HG02763 (cell line): ENCODE data around the gene FGD6.
"Not testable (repeated sequence)": the region's sequence is repeated elsewhere in the genome, so short reads cannot be mapped to it uniquely, and the experiment has no call there.

Experiments used
- ATAC-seq: cut with Tn5 transposase; IDR thresholded peaks from one replicate; pipeline ENCODE4 v1.9.1; 2021; ENCODE audit warnings: mild to moderate bottlenecking, moderate library complexity; ENCODE audit not compliant: unreplicated experiment

The FGD6 gene

DNA sequence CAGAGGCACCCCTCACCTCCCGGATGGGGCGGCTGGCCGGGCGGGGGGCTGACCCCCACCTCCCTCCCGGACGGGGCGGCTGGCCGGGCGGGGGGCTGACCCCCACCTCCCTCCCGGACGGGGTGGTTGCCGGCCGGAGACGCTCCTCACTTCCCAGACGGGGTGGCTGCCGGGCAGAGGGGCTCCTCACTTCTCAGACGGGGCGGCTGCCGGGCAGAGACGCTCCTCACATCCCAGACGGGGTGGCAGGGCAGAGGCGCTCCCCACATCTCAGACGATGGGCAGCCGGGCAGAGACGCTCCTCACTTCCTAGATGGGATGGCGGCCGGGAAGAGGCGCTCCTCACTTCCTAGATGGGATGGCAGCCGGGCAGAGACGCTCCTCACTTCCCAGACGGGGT, 18.4 kb upstream of the FGD6 start:
- not testable (repeated sequence) for ATAC-seq

DNA sequence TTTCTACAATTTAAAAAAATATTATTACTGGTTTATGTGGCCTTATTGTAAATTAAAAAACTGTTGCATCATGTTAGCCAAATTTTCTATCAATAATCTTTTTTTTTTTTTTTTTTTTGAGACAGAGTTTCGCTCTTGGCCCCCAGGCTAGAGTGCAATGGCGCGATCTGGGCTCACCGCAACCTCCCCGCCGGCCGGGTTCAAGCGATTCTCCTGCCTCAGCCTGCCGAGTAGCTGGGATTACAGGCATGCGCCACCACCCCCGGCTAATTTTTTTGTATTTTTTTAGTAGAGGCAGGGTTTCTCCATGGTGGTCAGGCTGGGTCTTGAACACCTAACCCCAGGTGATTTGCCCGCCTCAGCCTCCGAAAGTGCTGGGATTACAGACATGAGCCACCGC, 16.9 kb upstream of the FGD6 start:
- not testable (repeated sequence) for ATAC-seq

DNA sequence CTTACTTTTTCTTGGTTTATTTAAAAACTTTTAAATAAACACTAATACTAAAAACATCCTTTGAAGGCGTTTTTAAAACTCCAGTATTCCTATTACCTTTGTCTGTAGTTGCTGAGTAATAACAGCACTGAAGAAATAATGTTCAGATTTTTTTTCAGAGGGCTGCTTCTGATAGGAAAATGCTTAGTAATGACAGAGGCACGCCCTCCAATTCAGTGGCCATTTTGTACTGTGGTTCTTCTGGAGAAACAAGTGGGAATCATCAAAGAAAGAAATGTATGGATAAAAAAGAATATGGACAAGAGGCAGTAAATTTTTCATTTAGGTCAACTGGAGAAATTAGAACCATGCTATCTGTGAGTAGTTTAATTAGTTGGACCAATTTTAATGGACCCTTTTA, 13.9 kb upstream of the FGD6 start:
- ATAC-seq = no peak

DNA sequence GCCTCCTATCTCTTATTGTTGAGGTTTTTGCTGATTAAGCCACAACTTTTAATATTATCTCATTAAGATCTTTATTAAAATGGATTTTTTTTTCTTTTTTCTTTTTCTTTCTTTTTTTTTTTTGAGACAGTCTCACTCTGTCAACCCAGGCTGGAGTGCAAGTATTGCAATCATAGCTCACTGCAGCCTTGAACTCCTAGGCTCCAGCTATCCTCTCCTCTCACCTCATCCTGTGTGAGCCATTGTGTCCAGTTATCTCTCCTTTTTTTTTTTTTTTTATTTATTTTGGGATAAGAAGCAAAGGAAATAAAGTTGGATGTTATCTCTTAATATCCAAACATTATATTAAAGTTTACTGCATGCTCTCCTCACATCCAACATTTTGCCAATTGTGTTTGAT, 13.0 kb upstream of the FGD6 start:
- ATAC-seq = no peak

DNA sequence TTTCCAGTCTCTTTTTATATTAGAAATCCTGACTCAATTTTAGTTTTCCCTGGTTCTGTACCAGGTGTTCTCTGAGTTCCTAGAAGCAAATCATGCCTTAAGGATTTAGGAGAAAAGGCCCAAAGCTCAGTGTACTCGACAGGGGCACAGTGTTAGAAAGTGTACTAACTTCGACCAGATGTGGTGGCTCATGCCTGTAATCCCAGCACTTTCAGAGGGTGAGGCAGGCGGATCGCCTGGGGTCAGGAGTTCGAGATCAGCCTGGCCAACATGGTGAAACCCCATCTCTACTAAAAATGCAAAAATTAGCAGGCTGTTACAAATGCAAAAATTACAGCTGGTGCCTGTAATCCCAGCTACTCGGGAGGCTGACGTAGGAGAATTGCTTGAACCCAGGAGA, 12.4 kb upstream of the FGD6 start:
- ATAC-seq = no peak

DNA sequence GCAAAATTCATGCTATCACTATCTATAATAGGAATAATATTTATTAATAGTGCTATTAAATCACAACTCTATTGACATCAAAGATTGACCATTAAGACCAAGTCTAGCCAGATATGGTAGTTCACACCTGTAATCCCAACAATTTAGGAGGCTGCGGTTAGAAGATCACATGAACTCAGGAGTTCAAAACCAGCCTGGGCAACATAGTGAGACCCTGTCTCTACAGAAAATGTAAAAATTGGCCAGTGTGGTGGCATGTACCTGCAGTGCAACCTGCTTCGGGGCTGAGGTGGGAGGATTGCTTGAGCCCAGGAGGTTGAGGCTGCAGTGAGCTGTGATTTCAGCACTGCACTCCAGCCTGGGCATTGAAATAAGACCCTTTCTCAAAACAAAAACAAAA, 11.3 kb upstream of the FGD6 start:
- no peak for ATAC-seq

DNA sequence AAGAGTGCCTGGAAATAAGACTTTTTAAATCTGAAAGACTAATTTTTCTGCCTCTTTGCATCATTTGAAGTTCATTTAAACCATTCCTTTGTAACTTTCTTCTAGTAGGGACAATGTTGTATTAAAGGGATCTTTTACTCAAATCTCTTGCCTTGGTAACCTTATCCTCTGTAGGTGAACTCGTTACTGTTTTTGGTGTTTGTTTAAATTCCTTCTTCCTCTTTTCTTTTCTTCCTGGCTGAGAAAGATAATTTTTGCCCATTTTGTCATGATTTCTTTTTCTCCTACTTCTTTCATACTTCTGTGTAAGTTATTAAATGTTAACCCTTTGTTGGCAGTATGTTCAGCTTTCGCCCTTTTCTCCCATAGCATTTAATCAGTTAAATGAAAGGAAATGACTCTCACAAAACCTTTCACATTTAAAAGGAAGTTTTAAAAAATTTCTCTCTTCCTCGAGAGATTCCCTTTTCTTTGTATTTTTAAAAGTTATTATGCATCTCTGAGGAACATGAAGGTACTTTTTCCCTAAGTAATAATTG, 10.6 kb upstream of the FGD6 start:
- ATAC-seq = no peak

DNA sequence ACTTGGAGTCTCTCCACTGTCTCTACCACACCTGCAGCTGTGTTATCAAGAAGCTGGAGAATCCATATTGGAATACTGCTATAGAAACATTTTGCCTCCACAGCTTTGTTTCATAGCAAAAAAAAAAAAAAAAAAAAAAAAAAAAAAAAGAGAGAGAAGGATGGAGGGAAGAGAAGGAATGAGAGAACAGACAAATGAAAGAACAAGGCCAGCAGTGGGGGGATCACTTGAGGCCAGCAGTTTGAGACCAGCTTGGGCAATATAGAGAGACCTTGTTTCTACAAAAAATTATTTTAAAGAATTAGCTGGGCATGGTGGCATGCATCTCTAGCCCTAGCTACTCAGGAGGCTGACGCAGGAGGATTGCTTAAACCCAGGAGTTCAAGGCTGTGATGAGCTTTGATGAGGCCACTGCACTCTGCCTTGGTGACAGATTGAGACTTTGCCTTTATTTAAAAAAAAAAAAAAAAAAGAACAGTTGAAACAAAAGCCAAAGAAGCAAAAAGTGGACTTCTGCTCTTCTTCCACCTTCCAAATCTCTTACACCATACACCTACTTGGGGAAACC, 8.5 kb upstream of the FGD6 start:
- ATAC-seq = no peak

DNA sequence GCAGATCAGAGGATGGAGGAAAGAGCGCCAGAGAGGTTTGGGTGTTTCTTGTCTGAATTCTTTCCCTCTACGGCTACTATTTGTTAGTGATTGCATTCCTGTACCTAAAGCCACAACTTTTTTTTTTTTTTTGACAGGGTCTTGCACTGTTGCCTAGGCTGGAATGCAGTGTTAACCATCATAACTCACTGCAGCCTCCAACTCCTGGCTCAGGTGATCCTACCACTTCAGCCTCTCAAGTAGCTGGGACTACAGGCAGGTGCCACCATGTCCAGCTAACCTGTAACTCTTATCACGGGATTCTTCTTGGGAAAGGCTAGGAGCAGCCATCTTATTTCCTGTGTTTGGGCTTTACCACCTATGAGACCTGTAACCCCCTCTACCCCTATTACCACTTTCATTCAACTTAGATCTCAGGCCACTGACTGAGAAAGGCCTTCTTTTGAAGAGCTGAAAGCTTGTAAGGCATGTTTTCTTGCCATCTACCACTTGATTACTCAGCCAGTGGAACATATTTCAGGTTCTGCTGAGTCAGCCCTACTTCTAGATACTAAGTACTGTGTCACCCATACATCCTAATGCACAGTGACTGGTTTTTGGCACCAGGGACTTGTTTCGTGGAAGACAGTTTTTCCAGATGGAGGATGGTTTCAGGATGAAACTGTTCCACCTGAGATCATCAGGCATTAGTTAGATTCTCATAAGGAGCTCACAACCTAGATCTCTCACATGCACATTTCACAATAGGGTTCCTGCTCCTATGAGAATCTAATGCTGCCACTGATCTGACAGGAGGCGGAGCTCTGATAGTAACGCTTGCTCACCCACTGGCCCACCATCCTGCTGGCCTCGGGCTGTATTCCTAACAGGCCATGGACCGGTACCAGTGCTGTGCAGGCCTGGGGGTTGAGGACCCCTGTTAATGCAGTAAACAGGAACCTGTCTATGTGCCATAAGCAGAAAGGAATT, 7.2 kb upstream of the FGD6 start:
- no peak for ATAC-seq

DNA sequence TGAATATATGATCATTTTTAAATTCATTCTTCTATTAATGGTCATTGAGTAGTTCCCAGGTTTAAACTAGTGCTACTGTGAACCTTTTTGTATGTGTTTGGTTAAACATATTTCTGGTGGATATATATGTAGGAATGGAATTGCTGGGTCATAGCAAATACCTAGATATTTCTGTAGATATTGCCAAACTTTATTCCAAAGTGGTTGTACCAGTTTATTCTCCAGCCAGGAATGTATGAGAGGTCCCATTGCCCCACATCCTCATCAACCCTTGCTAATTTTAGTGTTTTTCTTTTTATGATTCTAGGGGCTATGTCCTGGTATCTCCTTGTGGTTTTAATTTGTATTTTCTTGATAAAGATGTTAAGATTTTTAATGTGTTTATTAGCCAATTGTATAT, 3.5 kb upstream of the FGD6 start:
- no peak for ATAC-seq

DNA sequence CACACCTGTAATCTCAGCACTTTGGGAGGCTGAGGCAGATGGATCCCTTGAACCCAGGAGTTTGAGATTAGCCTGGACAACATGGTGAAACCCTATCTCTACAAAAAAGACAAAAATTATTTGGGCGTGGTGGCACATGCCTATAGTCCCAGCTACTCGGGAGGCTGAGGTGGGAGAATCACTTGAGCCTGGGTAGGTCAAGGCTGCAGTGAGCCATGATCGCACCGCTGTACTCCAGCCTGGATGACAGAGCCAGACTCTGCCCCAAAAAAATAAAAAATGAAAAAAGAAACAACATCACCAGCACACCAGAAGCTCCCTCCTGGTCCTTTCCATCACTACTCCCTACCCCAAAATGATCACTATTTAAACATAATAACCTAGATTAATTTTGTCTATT, 2.9 kb upstream of the FGD6 start:
- ATAC-seq = no peak

DNA sequence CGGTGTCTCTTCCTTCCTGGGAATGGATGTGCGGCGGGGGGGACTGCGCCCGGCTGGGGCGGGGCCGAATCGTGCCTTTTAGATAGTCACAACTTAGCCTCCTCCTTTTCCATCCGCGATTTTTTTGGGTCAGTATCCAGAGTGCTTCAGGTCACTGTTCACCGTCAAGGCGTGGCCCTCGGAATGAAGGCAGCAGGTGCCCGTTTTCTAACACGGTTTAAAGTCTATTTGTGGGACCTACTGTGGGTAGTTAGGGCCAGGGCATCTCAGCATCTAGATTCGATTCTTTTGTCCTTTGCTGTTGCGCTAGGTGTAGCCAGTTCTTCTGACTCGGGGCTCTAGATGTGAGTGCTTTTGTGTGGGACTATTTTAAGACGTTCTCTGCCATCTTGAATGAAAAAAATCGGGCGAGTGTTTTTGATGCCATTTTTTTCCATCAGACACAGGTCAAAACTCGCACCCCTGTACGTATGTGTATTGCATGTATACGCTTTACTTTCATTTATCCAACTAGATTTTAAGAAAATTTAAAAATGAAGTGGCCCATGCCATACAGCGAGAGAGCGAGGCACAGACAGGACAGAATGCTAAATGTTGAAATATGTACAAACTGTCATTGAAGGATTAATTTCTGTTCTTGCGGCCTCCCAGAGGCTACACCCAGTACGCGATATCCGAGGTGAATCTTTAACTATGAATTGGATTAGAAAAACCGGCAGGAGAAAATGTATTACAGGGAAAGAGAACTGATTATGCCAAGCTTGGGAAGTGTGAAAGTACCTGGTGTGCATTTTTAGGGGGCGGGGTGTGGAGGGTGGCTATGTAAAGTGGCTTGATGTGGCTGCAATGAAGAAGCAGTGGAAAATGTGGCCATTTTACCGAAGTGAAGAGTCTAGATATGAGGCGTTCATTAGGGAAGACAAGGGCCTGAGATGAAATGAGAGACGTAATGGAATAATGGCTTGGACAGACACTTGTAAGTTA, 1.2 kb upstream of the FGD6 start:
- no peak for ATAC-seq

DNA sequence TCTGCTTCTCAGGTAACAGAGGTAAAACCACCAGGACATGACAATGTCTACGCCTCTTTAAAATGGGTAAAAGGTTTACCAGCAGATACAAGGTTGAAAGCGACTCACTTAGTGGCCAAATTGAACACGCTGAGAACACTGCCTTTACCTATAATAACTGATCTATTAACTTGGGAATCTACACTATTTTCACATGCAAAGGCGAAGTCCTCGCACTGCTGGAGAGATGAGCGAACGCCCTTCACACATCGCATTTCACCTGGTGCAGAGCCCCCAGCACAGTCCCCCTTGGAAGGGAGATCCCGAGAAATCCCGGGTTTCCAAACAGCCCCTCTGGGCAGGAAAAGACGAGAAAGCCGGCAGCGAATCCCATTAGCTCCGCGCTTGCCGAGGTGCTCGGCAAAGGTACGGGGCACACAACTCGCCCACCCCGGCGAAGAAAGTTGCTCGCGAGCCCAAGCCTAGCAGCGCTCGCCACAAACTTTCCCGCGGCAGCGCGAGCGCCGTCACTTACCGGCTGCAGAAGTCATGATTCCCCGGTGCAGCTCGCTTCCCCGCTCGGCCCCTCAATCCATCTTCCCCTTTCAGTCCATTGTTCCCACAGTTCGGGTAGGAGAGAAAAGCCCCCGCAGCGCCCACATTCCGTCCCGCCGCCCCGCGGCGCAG, 423 bp downstream of the FGD6 start:
- ATAC-seq = peak; percentile 19

DNA sequence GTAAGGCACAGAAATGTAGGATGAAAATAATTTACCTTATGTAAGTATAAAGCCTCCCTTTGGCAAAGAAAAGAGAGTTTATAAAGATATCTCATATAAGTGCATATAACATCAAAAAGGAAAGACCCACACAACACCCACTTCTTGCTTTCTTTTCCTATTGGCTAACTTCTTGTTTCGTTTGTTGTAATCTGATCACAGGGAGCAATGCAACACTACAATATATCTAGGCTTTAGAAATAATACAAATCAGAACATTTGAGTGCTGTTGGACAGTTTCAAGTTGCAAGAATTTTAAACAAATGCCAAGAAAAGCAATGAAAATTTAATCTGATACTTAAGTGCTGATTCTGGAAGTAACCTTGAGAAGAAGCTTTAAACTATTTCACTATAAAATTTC, 1.3 kb downstream of the FGD6 start:
- ATAC-seq = no peak

DNA sequence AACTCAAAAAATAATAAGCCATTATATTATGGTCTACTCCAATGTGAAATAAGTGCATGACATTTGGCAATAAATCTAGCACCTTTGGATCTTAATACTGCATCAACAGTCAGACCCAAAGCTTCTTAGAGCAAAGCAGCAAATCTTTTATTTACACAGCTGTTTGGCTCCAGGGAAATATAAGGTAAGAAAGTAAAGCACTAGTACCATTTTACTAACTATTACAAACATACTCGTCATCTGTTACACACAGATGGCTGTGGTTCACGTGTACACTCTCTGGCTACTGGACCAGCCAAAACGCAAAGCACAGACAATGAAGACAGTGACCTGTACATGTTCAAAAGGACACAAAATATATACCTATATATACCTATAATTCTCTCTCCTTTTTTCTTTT, 2.8 kb downstream of the FGD6 start:
- ATAC-seq = no peak

DNA sequence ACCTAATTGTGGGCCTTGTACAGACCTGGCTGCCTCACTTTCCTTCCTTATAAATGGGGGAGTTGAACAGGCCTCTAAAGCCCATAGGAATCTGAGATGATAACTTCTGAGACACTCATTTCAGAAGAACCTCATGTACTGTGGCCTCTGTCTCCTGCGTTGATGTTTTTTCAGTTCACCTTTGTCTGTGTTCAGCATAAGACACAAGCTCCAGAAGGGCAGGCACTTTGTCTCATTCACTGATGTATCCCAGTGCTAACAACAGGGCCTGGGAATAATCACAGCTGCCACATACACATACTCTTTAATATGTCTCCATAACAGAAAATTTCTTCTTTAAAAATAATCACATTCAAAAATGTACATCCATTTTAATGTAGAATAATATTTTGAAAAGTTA, 3.3 kb downstream of the FGD6 start:
- no peak for ATAC-seq

DNA sequence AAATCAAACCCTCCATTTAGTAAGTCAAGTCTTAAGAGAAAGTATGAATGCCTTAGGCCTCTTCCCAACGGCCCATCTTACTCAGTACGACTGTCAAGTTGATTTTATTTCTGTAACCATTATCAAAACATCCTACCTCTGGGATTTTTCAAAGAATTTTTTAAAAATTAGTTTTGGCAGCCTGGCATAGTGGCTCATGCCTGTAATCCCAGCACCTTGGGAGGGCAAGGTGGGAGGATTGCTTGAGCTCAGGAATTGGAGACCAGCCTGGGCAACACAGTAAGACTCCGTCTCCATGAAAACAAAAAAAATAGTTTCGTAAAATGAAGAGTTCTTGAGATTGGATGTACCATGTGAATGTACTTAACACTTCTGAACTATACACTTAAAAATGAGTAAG, 4.1 kb downstream of the FGD6 start:
- ATAC-seq = no peak

DNA sequence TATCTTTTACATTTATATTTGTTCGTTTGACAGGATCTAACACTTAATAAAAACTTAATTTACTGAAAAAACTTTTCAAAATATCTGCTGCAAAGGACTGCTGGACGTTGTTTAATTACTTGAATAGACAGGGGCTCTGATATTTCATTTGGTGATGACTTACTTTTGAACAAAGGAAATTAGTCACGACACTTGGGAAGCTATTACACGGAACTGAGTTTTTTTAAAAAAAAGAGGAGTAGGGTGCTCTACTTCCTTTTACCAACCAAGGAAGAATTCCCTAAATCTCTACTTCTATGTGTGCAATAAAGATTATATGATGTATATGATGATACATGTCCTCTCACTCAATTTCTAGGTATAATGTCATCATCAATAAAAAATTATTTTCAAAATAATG, 4.7 kb downstream of the FGD6 start:
- no peak for ATAC-seq

DNA sequence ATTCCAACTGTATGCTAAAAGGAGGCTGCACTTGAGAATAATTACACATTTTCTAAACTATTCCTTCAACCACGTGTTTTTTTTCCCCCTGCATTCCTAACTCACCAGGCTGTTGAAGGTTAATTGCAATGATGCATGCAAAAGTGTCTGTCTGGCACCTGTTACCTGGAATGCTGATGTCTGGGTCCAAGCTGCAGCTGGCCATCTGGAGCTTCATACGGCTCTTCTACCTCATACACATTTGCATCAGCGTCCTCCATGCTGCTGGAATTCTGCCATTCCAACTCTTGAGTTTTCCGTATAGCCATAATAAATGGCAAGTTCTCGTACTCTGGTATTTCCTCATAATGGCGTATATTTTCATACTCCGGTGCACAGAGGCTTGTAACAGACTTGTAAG, 8.6 kb downstream of the FGD6 start:
- no peak for ATAC-seq

DNA sequence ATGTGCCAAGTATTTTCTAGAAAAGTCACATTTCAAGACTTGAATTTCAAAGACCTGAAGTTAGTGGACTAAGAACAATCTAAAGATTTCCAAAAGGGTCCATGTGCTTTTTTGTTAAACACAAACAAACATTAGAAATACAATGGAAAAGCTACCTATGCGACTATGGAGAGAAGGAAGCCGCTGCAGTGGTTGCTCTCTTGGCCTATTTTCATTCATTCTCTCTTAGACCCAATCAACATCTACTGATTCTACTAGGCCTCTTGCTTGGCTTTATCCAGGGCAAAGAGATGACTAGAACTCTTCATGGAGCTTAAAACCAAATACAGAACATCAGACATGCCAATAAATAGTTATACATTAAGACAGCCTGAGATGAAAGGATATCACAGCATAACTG, 9.9 kb downstream of the FGD6 start:
- no peak for ATAC-seq

DNA sequence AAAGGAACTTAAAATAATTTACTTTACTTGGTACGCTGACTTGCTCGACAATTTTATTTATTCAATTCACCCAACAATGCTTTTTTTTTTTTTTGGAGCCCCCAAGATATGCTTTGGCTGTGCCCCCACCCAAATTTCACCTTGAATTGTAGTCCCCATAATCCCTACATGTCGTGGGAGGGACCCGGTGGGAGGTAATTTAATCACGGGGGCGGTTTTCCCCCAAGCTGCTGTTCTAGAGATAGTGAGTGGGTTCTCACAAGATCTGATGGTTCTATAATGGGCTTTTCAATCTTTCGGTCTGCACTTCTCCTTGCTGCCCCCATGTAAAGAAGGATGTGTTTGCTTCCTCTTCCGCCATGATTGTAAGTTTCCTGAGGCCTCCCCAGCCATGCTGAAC, 10.4 kb downstream of the FGD6 start:
- no peak for ATAC-seq
